Chondrocyte (in vitro differentiated cells): ENCODE data around the gene CTSZ. TPM values are rescaled to one million over a fixed set of nuclear protein-coding genes. Genes with fewer than 3 reads are reported as not detected.

Experiments
- DNase-seq: peaks from one replicate; pipeline ENCODE4 v3.0.0; 2021; ENCODE audit warnings: mixed read lengths, low spot score
- H3K27ac Mint-ChIP-seq: one replicate; pipeline ENCODE4 v1.8.0; 2021; ENCODE audit warnings: mild to moderate bottlenecking, moderate library complexity, mixed read lengths; ENCODE audit not compliant: unreplicated experiment
- H3K27me3 Mint-ChIP-seq: 2 replicates; pipeline ENCODE4 v1.8.0; 2021; ENCODE audit warnings: low read depth, mixed read lengths
- H3K36me3 Mint-ChIP-seq: 2 replicates; pipeline ENCODE4 v1.8.0; 2021; ENCODE audit warnings: low read depth, mixed read lengths
- H3K4me1 Mint-ChIP-seq: 2 replicates; pipeline ENCODE4 v1.8.0; 2021; ENCODE audit warnings: low read depth, mild to moderate bottlenecking, mixed read lengths
- H3K4me3 Mint-ChIP-seq: one replicate; pipeline ENCODE4 v1.8.0; 2021; ENCODE audit warnings: mild to moderate bottlenecking, moderate library complexity, mixed read lengths; ENCODE audit not compliant: unreplicated experiment
- H3K9me3 Mint-ChIP-seq: 2 replicates; pipeline ENCODE4 v1.8.0; 2021; ENCODE audit warnings: low read depth, mixed read lengths
- CTCF ChIP-seq: fragments of 200-600 bp; sonication (generic); IDR thresholded peaks from 2 replicates; pipeline ENCODE4 v1.5.0; 2021; ENCODE audit warnings: antibody characterized with exemption, mild to moderate bottlenecking, moderate library complexity
- total RNA-seq: library from RNA; stranded (reverse); gene quantifications from 3 replicates; pipeline ENCODE4 v1.2.1, GENCODE V29; 2021

Gene CTSZ
- total RNA-seq, 1 donor from 2014 or later, result 99.4 TPM

- no peaks in the 10 kb centered on the region for H3K27me3 Mint-ChIP-seq
- no peak overlapping the region for H3K27ac Mint-ChIP-seq
Observed at GRCh38 chr20:58991715-58992114, 15.3 kb downstream of the CTSZ start.

GRCh38 chr20:58990651-58991445 lies 16.2 kb downstream of the CTSZ start:
- TF ChIP-seq CTCF, result no peak
- Mint-ChIP-seq H3K36me3 (peaks cover 39% of the 10 kb centered on the region), H3K9me3 (no peaks in the 10 kb centered on the region), H3K27ac (no peak overlapping the region), H3K27me3 (no peaks in the 10 kb centered on the region), H3K4me1 (peaks cover 6% of the 10 kb centered on the region), H3K4me3 (no peak overlapping the region)
- DNase-seq, result no peak

More at GRCh38 chr20:58991715-58992114, 15.3 kb downstream of the CTSZ start:
- Mint-ChIP-seq H3K4me1 (peaks cover 8% of the 10 kb centered on the region), H3K9me3 (no peaks in the 10 kb centered on the region), H3K36me3 (peaks cover 41% of the 10 kb centered on the region), H3K4me3 (no peak overlapping the region)
- DNase-seq, result no peak
- TF ChIP-seq CTCF, result no peak

GRCh38 chr20:58989196-58989595 lies 17.9 kb downstream of the CTSZ start:
- TF ChIP-seq CTCF, result no peak
- peaks cover 29% of the 10 kb centered on the region for H3K36me3 Mint-ChIP-seq
- H3K9me3 Mint-ChIP-seq, result no peaks in the 10 kb centered on the region
- DNase-seq, result no peak
- H3K27me3 Mint-ChIP-seq, result no peaks in the 10 kb centered on the region
- no peak overlapping the region for H3K27ac Mint-ChIP-seq
- peaks cover 8% of the 10 kb centered on the region for H3K4me1 Mint-ChIP-seq
- no peak overlapping the region for H3K4me3 Mint-ChIP-seq

- Mint-ChIP-seq H3K36me3 (peaks cover 25% of the 10 kb centered on the region), H3K27ac (no peak overlapping the region), H3K4me3 (no peak overlapping the region), H3K27me3 (no peaks in the 10 kb centered on the region), H3K9me3 (no peaks in the 10 kb centered on the region), H3K4me1 (peaks cover 14% of the 10 kb centered on the region)
- no peak for TF ChIP-seq CTCF
- DNase-seq, result no peak
Observed at GRCh38 chr20:58988565-58988882, 18.5 kb downstream of the CTSZ start.

- no peak for TF ChIP-seq CTCF
- no peaks in the 10 kb centered on the region for H3K27me3 Mint-ChIP-seq
- H3K36me3 Mint-ChIP-seq, result peaks cover 25% of the 10 kb centered on the region
- H3K4me3 Mint-ChIP-seq, result no peak overlapping the region
- H3K27ac Mint-ChIP-seq, result no peak overlapping the region
- H3K4me1 Mint-ChIP-seq, result peaks cover 13% of the 10 kb centered on the region
- DNase-seq, result no peak
- no peaks in the 10 kb centered on the region for H3K9me3 Mint-ChIP-seq
Observed at GRCh38 chr20:58987790-58988564, 19.1 kb downstream of the CTSZ start.
